Stimulated activated CD8-positive, alpha-beta memory T cell treated with anti-CD3 and anti-CD28 coated beads, Interleukin-7, amount 100 ng/mL, for 4 hours (primary cell): ENCODE results near the gene RBM18.

Experiments
- DNase-seq, 2 donors: peaks; one replicate each; pipeline ENCODE4 v3.0.0-alpha.2; 2020; ENCODE audit warnings: low read depth in 2 of 2

Gene RBM18

DNA sequence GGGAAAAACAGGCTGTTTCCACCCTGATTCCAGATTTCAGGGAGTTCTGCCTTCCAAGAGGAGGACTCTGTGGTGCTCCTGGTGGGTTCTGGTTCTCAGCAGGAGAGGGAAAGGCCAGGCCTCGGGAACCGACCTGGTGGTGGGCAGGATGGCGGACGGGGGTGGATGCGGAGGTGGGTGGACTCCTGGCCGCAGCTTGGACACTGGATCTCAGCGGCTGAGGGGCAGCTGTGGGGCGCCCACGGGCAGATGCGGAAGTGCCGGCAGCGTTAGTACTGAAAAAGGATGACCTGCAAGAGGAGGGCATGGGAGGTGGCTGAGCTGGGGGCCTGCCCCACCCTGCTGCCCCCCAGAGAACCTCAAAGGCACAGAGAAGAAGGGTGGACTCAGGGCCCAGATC, 60.1 kb downstream of the RBM18 start:
- no peak for DNase-seq

DNA sequence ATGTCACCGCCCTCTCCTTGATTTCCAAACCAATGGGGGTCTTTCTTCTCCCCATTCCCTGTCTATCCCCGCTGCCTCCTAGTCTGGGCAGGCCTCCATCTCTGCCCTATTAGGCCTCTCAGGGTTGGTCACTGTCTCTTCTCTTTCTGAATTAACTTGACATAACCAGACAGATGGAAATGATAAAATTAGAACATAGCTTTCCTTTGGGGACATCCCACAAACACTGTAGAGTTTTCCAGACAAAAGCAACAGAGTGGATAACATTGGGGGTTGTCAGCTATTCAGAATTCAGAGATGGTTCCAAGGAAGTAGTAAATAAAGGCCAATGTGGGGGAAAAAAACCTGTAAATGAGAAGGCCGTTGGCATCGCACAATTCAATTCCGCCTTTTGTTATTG, 60.6 kb downstream of the RBM18 start:
- no peak for DNase-seq

DNA sequence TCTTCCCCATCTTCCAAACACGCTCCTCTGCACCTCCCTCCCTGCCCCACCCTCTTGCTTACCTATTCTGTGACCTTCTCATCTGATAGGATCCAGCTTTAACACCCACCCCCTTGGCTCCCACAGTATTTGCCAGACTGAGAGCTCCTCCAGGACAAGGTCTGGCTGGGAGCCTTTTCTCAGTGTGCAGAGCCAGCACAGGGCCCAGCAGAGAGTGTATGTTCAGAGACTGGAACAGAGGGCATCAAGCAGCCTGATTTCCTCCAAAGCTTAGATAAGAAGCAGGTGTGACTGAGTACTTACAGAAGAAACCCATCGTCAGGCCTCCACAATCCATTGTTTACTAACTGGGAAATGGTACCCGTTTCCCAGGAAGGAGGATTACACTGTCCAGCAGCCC, 62.5 kb downstream of the RBM18 start:
- DNase-seq, result no peak

DNA sequence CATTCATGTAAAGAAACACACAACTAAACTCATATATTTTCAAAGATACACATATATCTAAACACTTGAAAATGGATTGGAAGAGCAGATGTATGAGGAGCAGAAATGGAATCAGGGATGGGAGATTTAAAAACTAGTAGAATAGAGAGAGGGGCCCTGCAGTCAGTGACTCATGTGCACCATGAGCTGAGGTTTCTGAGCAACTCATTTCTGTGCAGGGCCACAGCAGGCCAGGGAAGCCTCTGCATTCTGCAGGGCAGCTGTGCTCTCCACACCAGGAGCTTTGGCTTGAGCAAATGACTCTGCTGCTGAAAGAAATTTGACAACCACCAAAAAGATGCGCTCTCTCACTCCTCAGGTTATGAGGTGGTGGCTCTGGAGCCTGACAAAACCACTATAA, 63.0 kb downstream of the RBM18 start:
- DNase-seq, result no peak

DNA sequence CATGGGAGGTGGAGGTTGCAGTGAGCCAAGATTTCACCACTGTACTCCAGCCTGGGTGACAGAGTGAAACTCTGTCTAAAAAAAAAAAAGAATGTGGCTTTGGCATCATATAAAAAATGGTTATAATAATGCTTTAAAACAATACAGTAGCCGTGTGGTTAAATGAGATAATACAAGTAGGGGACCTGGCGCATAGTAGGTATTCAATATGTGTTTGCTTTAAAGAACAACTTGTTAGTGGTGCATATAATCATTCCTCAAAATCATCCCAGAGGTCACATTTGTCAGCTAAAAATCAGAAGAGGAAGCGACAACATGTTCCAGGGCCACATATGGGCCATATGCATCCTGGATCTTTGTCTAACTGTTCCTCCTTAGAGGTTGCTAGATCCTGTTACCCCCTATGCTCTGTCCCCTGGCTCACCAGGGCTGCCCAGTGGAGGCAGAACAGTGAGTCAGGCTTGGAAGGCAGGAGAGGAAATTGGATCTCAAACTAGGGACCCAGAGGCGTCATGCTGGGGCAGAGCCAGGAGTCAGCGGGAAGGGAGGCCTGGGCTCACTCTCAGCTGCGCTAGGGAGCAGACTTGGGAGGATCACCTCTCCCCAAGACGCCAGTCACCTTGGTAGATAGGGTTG, 63.6 kb downstream of the RBM18 start:
- no peak for DNase-seq

DNA sequence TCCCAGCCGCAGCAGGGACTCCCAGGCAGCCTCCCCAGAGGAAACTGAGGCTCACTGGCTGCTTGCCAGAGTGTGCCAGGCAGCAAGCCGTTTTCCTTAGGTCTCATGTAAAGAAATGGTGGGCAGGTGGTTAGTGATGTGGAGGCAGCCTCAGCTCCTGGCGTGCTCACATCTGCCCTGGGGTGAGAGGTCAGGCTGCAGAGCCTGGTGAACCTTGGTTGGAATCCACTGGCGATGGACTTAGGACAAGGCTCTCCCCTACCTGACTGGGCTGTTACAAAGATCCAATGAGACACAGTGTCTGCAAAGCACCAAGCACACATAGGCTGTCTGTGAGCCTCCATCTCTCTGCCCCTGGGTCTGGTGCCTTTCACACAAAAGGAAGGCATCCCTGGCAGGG, 66.8 kb downstream of the RBM18 start:
- no peak for DNase-seq

DNA sequence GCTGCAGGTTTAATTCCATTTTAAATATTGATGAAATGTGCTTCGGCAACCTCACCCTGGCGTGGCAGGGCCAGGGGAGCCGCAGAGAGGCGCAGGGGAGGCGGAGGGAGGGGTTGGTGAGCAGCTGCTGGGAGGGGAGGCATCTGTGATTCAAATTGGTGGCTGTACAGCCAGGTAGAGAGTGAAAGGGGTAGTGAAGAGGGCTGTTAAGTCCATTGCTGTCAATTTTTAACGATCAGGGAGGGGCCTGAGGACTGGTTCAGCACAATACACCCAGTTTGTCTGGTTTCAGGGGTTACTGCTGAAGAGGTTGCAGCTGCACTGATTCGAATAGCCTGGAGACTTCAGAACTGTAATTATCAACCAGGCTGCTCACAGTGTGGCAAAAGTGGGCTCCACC, 67.2 kb downstream of the RBM18 start:
- DNase-seq, result no peak

DNA sequence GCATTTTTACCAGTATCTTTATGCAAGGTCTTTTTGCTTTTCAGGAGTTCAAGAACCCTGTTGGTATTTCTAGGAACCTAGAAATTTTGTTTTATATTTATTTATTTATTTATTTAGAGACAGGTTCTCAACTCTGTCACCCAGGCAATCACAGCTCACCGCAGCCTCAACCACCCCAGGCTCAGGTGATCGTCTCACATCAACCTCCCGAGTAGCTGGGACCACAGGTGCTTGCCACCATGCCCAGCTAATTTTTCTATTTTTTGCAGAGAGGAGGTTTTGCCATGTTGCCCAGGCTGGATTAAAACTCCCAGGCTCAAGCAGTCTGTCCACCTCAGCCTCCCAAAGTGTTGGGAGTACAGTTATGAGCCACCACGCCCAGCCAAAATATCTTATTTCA, 68.8 kb downstream of the RBM18 start:
- DNase-seq, result no peak

DNA sequence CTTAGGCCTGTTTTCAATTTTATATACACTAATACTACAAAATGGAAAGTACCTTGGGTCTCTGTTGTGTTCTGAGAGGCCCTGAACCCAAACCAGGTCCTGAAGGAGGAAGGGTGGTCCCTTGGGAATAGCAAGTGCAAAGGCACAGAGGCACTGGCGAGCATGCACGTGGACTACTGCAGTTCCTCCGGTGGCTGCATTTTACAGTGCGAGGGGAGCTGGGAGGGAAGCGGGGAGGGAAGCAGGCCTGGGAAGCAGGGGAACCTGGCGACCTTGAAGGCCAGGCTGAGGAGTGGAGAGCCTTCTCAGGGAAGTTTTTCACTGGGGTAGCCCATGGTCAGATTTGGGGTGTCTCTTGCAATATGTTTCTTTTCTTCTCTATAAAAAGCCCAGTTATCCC, 71.0 kb downstream of the RBM18 start:
- DNase-seq, result no peak

DNA sequence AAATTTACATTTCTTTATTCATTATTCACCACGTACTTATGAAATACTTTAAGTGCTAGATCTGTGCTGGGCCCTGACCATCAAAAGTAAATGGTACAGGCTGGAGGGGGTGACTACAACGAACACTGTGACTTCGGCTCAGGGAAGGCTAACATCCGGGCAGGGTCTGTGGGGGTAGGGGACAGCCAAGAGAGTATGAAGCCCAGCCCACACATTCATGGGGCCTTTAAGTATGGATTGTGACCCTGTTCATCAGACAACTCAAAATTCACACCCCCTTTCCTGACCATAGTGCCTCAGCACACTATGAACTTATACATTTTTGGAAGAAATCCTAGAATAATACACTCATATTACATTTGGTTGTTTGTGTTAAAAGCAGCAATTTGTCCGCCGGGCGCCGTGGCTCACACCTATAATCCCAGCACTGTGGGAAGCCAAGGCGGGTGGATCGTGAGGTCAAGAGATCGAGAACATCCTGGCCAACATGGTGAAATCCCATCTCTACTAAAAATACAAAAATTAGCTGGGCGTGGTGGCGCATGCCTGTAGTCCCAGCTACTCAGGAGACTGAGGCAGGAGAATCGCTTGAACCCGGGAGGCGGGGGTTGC, 71.6 kb downstream of the RBM18 start:
- no peak for DNase-seq

DNA sequence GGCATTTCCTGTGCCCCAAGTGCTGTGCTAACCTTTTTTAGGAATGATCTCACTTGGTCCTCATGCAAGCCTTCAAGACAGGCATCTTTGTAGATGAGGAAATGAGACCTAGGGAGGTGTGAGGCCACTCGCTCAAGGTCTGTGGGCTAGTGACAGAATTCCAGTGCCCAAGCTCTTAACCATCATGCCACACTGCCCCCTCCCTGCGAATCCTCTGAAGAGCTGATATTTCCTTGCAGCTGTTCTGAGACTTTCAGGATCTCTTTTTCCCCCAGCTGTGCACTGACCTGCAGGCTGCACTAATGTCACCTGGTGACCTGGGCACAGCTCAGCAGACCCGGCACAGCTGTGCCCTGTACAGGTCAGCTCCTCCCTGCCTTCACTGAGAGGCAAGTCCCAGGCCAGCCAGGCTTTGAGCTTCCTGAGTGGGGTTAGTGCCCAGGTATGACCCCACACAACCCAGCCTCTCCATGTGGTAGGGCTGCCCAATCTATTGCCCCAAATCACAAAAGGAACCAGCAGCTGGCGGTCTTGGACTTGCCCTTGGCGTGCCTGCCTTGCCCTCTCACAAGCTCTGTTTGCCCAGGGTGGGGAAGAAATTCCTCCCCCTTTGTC, 72.3 kb downstream of the RBM18 start:
- no peak for DNase-seq

DNA sequence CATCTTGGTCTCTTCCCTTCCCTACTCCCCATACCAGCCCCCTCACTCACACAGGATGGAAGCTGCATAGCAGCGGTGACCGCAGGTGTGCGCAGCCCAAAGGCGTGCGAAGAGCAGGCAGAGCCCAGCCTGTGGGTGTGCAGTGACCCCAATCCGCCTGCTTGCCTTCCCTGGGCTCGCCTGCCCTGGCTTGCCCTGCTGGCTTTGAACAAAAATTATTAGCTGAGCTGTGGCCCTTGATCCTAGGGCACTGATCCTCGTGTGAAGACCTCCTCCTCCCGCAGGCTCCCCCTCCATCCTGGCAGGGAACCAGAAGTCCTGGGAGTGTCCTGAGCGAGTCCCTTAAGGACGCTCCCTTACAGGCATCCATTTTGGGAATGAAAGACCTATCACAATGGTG, 73.1 kb downstream of the RBM18 start:
- no peak for DNase-seq

DNA sequence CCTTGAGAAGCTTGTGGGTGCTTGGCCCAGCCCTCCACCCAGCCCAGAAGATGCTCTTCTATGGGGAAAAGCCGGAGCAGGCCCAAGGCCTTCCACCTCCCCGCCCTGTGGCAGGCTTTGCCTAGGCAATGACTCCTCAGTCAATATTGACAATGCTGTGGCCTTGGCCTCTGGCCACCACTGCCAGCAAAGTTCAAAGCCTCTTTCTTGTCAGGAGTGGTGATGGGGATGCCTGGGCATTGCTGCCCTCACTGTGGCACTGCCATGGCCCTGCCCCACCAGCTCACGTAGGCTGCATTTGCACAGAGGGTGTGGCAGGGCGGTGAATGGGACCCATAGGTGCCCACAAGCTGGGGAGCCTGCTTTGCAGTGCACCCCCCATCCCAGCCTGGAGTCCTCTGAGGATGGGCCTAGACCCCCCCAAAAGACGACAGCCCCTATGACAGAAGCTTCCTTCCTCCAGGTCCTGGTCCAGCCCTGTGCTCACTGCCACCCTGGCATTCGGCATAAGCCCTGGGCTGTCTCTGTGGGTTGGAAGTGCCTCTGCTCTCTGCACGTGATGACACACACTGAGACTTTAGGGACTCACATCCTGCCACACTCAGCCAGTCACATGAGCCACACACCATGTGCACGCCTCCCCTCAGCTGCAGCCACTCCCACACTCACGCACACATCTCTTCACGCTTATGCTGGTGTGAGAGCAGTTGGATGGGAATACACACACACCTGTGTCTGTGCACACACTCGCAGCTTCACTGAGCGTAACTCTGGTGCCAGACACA, 73.9 kb downstream of the RBM18 start:
- no peak for DNase-seq

DNA sequence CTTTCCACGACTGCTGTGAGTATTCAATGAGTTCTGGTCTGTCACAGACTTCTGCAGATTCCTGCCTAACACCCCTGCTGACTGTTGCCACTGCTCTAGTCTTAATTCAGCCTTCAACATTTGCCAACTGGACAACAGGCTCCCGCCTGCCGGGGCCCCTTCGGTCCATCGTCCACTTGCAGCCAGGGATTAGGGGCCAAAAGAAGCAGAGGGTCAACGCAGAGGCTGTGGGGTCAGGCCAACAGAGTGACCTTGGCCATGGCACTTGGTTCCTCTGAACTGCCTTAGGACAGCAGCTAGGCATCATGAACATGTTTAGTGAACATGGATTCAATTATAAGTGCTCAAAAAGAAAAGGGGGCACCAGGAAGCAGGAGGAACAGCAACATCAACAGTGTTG, 76.3 kb downstream of the RBM18 start:
- DNase-seq, result no peak
